ENCODE measurements around the gene PRC1.
"Not testable (repeated sequence)": the region's sequence is repeated elsewhere in the genome, so short reads cannot be mapped to it uniquely, and the experiment has no call there.

GRCh38 chr15:90928106-90928505 lies 66.2 kb downstream of the PRC1 start:
- TF ChIP-seq, protein P1, sequence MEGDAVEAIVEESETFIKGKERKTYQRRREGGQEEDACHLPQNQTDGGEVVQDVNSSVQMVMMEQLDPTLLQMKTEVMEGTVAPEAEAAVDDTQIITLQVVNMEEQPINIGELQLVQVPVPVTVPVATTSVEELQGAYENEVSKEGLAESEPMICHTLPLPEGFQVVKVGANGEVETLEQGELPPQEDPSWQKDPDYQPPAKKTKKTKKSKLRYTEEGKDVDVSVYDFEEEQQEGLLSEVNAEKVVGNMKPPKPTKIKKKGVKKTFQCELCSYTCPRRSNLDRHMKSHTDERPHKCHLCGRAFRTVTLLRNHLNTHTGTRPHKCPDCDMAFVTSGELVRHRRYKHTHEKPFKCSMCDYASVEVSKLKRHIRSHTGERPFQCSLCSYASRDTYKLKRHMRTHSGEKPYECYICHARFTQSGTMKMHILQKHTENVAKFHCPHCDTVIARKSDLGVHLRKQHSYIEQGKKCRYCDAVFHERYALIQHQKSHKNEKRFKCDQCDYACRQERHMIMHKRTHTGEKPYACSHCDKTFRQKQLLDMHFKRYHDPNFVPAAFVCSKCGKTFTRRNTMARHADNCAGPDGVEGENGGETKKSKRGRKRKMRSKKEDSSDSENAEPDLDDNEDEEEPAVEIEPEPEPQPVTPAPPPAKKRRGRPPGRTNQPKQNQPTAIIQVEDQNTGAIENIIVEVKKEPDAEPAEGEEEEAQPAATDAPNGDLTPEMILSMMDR (IDR thresholded peaks at IDR 0.05): not testable (repeated sequence)
- TF ChIP-seq POLR2A, POLR2AphosphoS5 (IDR thresholded peaks at IDR 0.05): not testable (repeated sequence)

Data from breast epithelium (tissue), 3 donors.